ENCODE data around the gene SPATA16.
"Not testable (repeated sequence)": the region's sequence is repeated elsewhere in the genome, so short reads cannot be mapped to it uniquely, and the experiment has no call there.

SPATA16 gene

GRCh38 chr3:173140986-173141385 is at the start of gene SPATA16:
Gene SPATA16, minus strand, starts transcription at chr3:173141235. Its CDS starts 23,504 bp downstream, at chr3:173117731.
- DNase-seq, result no peak

GRCh38 chr3:173183022-173183421 is 42.0 kb upstream of the SPATA16 start:
- not testable (repeated sequence) for DNase-seq

- DNase-seq, result no peak
Measured at GRCh38 chr3:173173652-173174051, 32.6 kb upstream of the SPATA16 start.

- DNase-seq, result not testable (repeated sequence)
Measured at GRCh38 chr3:173159139-173159538, 18.1 kb upstream of the SPATA16 start.

- not testable (repeated sequence) for DNase-seq
Measured at GRCh38 chr3:173156533-173156932, 15.5 kb upstream of the SPATA16 start.

GRCh38 chr3:173153631-173154030 is 12.6 kb upstream of the SPATA16 start:
- DNase-seq, result no peak

- DNase-seq, result no peak
Measured at GRCh38 chr3:173139420-173139819, 1.6 kb downstream of the SPATA16 start.

GRCh38 chr3:173138026-173138425 is 3.0 kb downstream of the SPATA16 start:
- no peak for DNase-seq

GRCh38 chr3:173135059-173135458 is 6.0 kb downstream of the SPATA16 start:
- no peak for DNase-seq

- no peak for DNase-seq
Measured at GRCh38 chr3:173128633-173129032, 12.4 kb downstream of the SPATA16 start.

- DNase-seq, result no peak
Measured at GRCh38 chr3:173111321-173111720, 29.7 kb downstream of the SPATA16 start.

- no peak for DNase-seq
Measured at GRCh38 chr3:173109143-173109542, 31.9 kb downstream of the SPATA16 start.

GRCh38 chr3:173103469-173103868 is 37.6 kb downstream of the SPATA16 start:
- DNase-seq, result no peak

- no peak for DNase-seq
Measured at GRCh38 chr3:173098959-173099358, 42.1 kb downstream of the SPATA16 start.

GRCh38 chr3:173096994-173097785 is 43.8 kb downstream of the SPATA16 start:
- no peak for DNase-seq

- no peak for DNase-seq
Measured at GRCh38 chr3:173096140-173096539, 44.9 kb downstream of the SPATA16 start.

- no peak for DNase-seq
Measured at GRCh38 chr3:173092038-173092437, 49.0 kb downstream of the SPATA16 start.

- DNase-seq, result no peak
Measured at GRCh38 chr3:173090492-173090891, 50.5 kb downstream of the SPATA16 start.

GRCh38 chr3:173089283-173089682 is 51.8 kb downstream of the SPATA16 start:
- DNase-seq, result no peak

- DNase-seq, result no peak
Measured at GRCh38 chr3:173078525-173078924, 62.5 kb downstream of the SPATA16 start.

GRCh38 chr3:173066044-173067004 is 74.7 kb downstream of the SPATA16 start:
- no peak for DNase-seq

GRCh38 chr3:173065543-173065981 is 75.5 kb downstream of the SPATA16 start:
- DNase-seq, result no peak

GRCh38 chr3:173064631-173065030 is 76.4 kb downstream of the SPATA16 start:
- DNase-seq, result no peak

GRCh38 chr3:173058229-173058628 is 82.8 kb downstream of the SPATA16 start:
- no peak for DNase-seq
